Body of pancreas (tissue), 4 donors: ENCODE data around the gene PSME4.

Experiments
- CTCF ChIP-seq, 7 experiments: fragments of 450-650 bp in 4 of 7; fragments of 200-600 bp in 3 of 7; sonication (generic) in 3 of 7; IDR thresholded peaks; one replicate each; pipeline ENCODE4 v1.5.1; 2016 to 2019; ENCODE audit warnings: antibody characterized with exemption in 7 of 7
- POLR2A ChIP-seq, 3 donors: fragments of 450-650 bp; IDR thresholded peaks; one replicate each; pipeline ENCODE4 v1.6.1; 2016; ENCODE audit warnings: antibody characterized with exemption in 3 of 3, mild to moderate bottlenecking in 2 of 3

- TF ChIP-seq CTCF (IDR thresholded peaks at IDR 0.05) (no peak), POLR2A (IDR thresholded peaks at IDR 0.05) (no peak)
Measured at GRCh38 chr2:54013996-54014395, 43.2 kb upstream of the PSME4 start.
